Thoracic aorta (tissue), 2 donors: Measurements from ENCODE around the gene SOD3. TPM values are rescaled to one million over a fixed set of nuclear protein-coding genes. Genes with fewer than 3 reads are reported as not detected.

Experiments used
- ATAC-seq: fragments of 150-250 bp; one replicate; pipeline ENCODE4 v1.8.0; 2017; ENCODE audit warnings: low read depth; ENCODE audit not compliant: insufficient number of reproducible peaks, low FRiP score
- DNase-seq: peaks from one replicate; pipeline ENCODE4 v3.0.0-alpha.2; 2020; ENCODE audit warnings: low spot score
- H3K27ac ChIP-seq, 2 donors: fragments of 200-600 bp; sonication (generic); 1 replicate in 1 of 2; 2 replicates in 1 of 2; pipeline ENCODE4 v1.5.1; 2016; ENCODE audit warnings: mild to moderate bottlenecking in 2 of 2, moderate library complexity in 2 of 2
- H3K27me3 ChIP-seq: fragments of 200-600 bp; sonication (generic); replicated peaks from 2 replicates; pipeline ENCODE4 v1.6.0; 2016; ENCODE audit warnings: mild to moderate bottlenecking; ENCODE audit not compliant: insufficient read depth
- H3K36me3 ChIP-seq: fragments of 200-600 bp; sonication (generic); one replicate; pipeline ENCODE4 v1.5.1; 2016
- H3K4me1 ChIP-seq, 2 donors: fragments of 200-600 bp; sonication (generic); 1 replicate in 1 of 2; 2 replicates in 1 of 2; pipeline versions ENCODE4 v1.5.1 to v1.6.0; 2016; ENCODE audit warnings: low read depth in 2 of 2, mild to moderate bottlenecking in 1 of 2; ENCODE audit not compliant: control insufficient read depth in 1 of 2
- H3K4me3 ChIP-seq: fragments of 200-600 bp; sonication (generic); 2 replicates; pipeline ENCODE4 v1.5.1; 2016; ENCODE audit warnings: mild to moderate bottlenecking
- H3K9me3 ChIP-seq: fragments of 200-600 bp; sonication (generic); 2 replicates; pipeline ENCODE4 v1.5.1; 2016
- total RNA-seq, 2 donors: library from RNA; depleted of rRNA; stranded (reverse); fragments of >200 nt; gene quantifications; one replicate each; pipeline versions ENCODE4 v1.1.0 to v1.2.3, GENCODE V29; 2016
- TF ChIP-seq, protein P1 (sequence below): fragments of 200-600 bp; sonication (generic); IDR thresholded peaks from one replicate; pipeline ENCODE4 v1.5.1; 2019; ENCODE audit warnings: antibody characterized with exemption

Gene SOD3
- total RNA-seq, 2 donors from 2014 or later, result 549 to 743 TPM

DNA sequence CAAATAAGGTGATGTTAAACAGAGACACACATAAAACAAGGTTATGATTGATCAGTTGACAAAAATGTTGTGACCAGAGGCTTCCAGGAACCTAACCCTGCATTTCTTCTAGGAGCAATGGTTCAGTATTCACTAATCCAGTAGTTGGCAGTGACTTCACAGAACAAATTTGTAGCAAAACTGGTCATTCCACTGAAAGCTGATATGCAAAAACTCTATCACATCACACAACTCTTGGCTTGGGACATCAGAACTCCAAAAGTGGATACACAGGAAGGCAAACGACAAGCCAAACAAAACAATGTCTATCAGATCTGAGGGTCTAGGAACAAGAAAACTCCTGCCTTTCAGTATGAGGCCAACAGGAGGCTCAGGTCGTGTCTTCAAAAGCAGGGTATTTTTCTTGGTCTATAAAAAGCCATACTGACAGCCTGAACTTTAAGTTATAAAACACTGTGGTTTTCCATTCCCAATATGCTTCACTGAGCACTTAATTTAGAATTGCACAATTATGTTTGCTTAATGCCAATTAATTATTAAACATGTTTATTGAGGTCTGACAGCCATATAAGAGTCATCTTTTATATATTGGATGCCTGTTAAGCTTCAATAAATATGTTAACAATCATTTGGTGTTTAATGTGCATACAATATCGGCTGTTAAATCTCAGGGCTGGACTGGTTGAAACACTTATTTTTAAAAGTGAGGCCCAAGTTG, 45.6 kb downstream of the SOD3 start:
- Histone ChIP-seq H3K27me3 (no peaks in the 10 kb centered on the region), H3K9me3 (no peaks in the 10 kb centered on the region), H3K36me3 (no peaks in the 10 kb centered on the region), H3K4me1 (peaks cover 9 to 48% of the 10 kb centered on the region in 2 donors), H3K4me3 (no peak overlapping the region), H3K27ac (peak overlapping the region; percentile 22 to 49)
- ATAC-seq, result no peak
- TF ChIP-seq, protein P1, sequence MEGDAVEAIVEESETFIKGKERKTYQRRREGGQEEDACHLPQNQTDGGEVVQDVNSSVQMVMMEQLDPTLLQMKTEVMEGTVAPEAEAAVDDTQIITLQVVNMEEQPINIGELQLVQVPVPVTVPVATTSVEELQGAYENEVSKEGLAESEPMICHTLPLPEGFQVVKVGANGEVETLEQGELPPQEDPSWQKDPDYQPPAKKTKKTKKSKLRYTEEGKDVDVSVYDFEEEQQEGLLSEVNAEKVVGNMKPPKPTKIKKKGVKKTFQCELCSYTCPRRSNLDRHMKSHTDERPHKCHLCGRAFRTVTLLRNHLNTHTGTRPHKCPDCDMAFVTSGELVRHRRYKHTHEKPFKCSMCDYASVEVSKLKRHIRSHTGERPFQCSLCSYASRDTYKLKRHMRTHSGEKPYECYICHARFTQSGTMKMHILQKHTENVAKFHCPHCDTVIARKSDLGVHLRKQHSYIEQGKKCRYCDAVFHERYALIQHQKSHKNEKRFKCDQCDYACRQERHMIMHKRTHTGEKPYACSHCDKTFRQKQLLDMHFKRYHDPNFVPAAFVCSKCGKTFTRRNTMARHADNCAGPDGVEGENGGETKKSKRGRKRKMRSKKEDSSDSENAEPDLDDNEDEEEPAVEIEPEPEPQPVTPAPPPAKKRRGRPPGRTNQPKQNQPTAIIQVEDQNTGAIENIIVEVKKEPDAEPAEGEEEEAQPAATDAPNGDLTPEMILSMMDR, result no peak
- DNase-seq, result no peak

DNA sequence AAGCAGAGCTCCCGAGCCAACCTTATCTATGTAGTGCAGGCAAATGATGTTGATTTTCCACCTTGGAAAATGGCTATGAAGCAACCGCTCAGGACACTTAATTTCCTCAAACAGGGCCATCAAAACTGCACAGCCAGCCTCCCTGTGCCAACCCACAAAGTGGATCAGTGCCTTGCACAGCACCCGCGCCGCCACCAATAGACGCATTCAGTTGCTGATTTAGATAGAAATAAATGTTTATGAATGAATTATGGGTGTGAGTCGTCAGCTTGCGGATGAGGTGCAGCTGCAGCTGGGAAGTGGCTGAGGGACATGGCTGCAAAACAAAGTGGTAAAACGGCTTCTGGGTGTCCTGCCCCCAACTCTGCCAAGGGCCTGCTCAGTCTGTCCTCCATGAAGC, 47.0 kb downstream of the SOD3 start:
- Histone ChIP-seq H3K36me3 (no peaks in the 10 kb centered on the region), H3K27ac (peak overlapping the region in 1 of 2 donors; percentile 6), H3K27me3 (no peaks in the 10 kb centered on the region), H3K9me3 (no peaks in the 10 kb centered on the region), H3K4me3 (no peak overlapping the region), H3K4me1 (peaks cover 6 to 37% of the 10 kb centered on the region in 2 donors)
- ATAC-seq, result no peak
- TF ChIP-seq, protein P1, result no peak
- no peak for DNase-seq

DNA sequence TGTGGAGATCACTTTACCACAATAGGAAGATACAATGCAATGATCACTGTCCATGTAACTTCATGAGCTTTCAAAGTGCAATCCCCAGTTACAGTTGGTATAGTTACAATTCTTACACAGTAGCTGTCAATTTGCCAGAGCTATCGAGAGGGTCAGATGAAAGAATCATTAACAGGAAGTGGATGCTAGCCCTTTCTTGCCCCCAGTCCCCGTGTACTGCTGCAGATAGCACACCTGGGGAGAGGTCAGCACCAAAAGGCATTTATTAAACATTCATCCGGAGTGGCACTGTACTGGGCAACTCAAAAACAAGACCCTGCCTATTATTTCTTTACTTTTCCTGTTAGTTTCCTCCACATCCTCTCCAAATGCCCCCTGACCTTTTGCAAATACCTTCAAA, 47.7 kb downstream of the SOD3 start:
- DNase-seq (no peak), ATAC-seq (no peak)
- Histone ChIP-seq H3K36me3 (no peaks in the 10 kb centered on the region), H3K4me1 (peaks cover 4 to 30% of the 10 kb centered on the region in 2 donors), H3K27ac (no peak overlapping the region), H3K27me3 (no peaks in the 10 kb centered on the region), H3K9me3 (no peaks in the 10 kb centered on the region), H3K4me3 (no peak overlapping the region)
- TF ChIP-seq, protein P1, result no peak

DNA sequence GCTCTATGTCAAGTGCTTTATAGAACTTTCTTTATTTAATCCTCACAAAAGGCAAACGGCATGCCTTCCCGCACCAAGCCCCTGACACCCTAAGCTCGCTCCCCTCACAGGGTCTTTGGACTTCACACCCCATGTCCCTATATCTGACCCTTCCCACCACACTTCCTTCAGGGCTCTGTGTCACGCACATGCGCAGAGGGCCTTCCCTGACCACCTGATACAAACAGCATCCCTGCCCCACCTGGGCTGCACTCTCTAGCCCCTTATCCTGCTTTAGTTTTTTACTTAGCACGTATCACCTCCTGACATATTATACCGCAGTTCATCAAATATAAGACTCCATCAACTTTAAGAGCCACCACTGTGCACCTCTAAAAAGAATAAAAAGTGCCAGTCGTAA, 49.8 kb downstream of the SOD3 start:
- TF ChIP-seq, protein P1, result no peak
- Histone ChIP-seq H3K36me3 (no peaks in the 10 kb centered on the region), H3K4me3 (no peak overlapping the region), H3K27me3 (no peaks in the 10 kb centered on the region), H3K4me1 (peaks cover 5 to 35% of the 10 kb centered on the region in 2 donors), H3K9me3 (no peaks in the 10 kb centered on the region), H3K27ac (no peak overlapping the region)
- ATAC-seq (no peak), DNase-seq (no peak)

DNA sequence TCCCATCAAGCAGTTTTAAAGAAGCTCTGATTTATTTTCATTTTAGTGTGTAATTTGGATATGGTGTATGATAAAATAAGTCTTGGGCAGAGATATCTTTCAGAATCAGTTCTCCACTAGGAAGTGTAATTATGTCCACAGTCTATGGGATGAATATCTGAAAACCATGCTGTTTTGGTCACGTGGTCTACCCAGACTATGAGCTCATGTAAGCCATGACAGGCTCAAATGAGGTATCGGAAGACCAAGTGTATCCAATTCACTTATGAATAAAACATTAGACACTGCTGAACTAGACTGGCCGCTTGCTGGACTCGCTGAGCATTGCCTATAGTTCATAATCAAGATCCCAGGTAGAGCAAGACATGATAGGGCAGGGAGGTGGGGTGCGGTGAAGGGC, 50.5 kb downstream of the SOD3 start:
- TF ChIP-seq, protein P1, result no peak
- Histone ChIP-seq H3K4me3 (no peak overlapping the region), H3K36me3 (no peaks in the 10 kb centered on the region), H3K9me3 (no peaks in the 10 kb centered on the region), H3K27ac (no peak overlapping the region), H3K4me1 (peaks cover 10 to 36% of the 10 kb centered on the region in 2 donors), H3K27me3 (no peaks in the 10 kb centered on the region)
- DNase-seq (no peak), ATAC-seq (no peak)
